Right hindlimb (tissue), 1 donor: ENCODE data around the gene NOXA1.

Source experiments
- DNase-seq: peaks from one replicate; pipeline ENCODE4 v3.0.0-alpha.2; 2018

NOXA1 gene

GRCh38 chr9:137387891-137388560 lies 35.2 kb upstream of the NOXA1 start:
- no peak for DNase-seq

GRCh38 chr9:137388589-137389427 lies 34.4 kb upstream of the NOXA1 start:
- DNase-seq: no peak

- no peak for DNase-seq
Measured at GRCh38 chr9:137389428-137389746, 33.8 kb upstream of the NOXA1 start.

GRCh38 chr9:137390553-137391410 lies 32.4 kb upstream of the NOXA1 start:
- DNase-seq: no peak

- DNase-seq: peak; percentile 61
Measured at GRCh38 chr9:137391411-137391754, 31.8 kb upstream of the NOXA1 start.

GRCh38 chr9:137392232-137393007 lies 30.8 kb upstream of the NOXA1 start:
- no peak for DNase-seq

GRCh38 chr9:137393176-137394150 lies 29.7 kb upstream of the NOXA1 start:
- DNase-seq: no peak

GRCh38 chr9:137394866-137395665 lies 28.1 kb upstream of the NOXA1 start:
- DNase-seq: no peak

- DNase-seq: no peak
Measured at GRCh38 chr9:137395666-137396010, 27.6 kb upstream of the NOXA1 start.

GRCh38 chr9:137396227-137396626 lies 27.0 kb upstream of the NOXA1 start:
- DNase-seq: no peak

- DNase-seq: no peak
Measured at GRCh38 chr9:137396634-137397367, 26.4 kb upstream of the NOXA1 start.

GRCh38 chr9:137397675-137398423 lies 25.3 kb upstream of the NOXA1 start:
- no peak for DNase-seq

- no peak for DNase-seq
Measured at GRCh38 chr9:137398561-137399468, 24.4 kb upstream of the NOXA1 start.

- no peak for DNase-seq
Measured at GRCh38 chr9:137402746-137403145, 20.4 kb upstream of the NOXA1 start.

- DNase-seq: no peak
Measured at GRCh38 chr9:137403269-137403668, 19.9 kb upstream of the NOXA1 start.

GRCh38 chr9:137404961-137405567 lies 18.1 kb upstream of the NOXA1 start:
- DNase-seq: no peak

GRCh38 chr9:137405677-137406081 lies 17.5 kb upstream of the NOXA1 start:
- DNase-seq: no peak
